ENCODE measurements around the gene NOL9.

Gene NOL9

DNA sequence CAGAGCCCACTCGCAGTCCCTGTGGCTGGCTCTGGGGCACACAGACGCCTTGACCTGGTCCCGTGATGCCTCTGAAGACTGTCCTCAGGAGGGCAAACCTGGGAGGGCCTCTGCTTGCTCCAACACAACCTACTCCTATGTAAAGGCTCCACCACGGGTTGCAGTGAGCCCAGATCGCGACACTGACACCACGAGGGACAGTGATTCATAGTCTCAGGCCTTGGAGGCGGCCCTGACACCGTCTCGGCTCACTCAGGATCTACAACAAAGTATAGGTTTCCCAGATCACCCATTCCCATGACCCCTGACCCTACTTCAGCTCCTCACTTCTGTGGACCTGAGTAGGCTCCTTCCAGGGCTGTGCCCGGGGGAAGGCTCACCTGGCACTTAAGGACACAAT lies 28.0 kb downstream of the NOL9 start:
- no peak for DNase-seq (ENCODE audit: low read depth in 1 of 2, low spot score in 1 of 2)

DNA sequence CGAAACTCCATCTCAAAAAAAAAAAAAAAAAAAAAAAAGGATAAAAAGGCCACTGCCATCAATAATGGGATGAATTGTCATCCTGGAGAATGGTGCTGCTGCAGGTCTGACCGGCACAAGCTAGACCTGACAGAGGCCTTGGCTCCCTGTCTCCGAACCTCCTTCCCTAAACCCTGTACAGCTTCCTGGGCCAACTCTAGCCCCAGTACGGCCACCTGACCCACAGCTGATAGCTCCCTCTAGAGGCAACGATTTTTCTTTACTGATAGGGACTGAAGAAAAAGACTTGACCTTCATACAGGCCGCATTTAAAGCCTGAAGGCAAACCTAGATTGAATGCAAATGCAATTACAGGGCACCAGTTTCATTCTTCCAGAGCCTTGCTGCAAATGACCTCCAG lies 30.7 kb downstream of the NOL9 start:
- no peak for DNase-seq (ENCODE audit: low read depth in 1 of 2, low spot score in 1 of 2)

DNA sequence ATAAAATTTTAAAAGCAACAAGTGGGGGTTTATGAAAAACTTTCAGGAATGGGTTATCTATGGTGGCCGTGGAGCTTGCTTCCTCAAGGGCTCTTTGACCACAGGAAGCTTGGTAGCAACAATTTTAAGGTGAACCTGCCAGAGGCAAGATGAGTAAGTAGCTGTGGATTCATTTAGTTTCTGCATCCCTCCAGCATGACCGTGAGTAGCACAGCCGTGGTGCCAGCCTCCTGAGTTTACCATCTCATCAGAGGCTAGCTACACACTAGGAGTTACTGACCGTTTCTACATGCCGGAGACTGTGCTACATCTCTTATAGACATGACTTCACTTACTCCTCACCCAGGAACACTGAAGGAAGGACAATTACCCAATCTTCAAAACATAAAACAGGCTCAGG lies 32.8 kb downstream of the NOL9 start:
- no peak for DNase-seq (ENCODE audit: low read depth in 1 of 2, low spot score in 1 of 2)

DNA sequence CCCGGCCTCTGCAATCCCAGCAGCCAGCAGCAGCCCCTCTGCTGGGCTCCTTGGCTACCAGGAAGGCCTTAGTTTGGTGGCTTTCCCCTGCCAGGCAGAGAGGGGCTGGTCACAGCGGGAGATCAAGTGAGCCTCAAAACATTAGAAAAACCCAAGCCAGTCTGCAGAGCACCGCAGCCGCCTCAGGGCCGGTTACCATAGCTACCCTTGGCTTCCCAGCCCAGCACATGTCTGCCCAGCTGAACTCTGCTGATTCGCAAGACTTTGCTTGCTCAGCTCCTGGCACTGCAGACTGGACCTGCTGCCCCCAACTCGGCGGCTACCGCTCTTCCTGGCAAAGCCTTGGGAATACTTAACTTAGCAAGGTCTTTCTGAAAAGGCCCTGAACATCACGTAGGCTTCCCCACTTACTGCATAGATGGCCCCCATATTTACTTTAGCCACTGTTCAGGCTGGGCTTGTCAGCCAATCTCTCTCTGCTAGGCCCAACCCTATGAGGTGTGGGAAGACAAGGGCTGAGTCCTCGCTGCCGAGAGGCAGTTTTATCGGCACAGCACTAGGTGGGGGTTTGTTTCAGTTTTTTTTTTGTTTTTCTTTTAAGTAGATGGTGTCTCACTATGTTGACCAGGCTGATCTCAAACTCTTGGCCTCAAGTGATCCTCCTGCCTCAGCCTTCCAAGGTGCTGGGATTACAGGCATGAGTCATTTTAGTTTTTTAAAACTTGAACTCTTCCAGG lies 34.2 kb downstream of the NOL9 start:
- DNase-seq (ENCODE audit: low read depth in 1 of 2, low spot score in 1 of 2): no peak

DNA sequence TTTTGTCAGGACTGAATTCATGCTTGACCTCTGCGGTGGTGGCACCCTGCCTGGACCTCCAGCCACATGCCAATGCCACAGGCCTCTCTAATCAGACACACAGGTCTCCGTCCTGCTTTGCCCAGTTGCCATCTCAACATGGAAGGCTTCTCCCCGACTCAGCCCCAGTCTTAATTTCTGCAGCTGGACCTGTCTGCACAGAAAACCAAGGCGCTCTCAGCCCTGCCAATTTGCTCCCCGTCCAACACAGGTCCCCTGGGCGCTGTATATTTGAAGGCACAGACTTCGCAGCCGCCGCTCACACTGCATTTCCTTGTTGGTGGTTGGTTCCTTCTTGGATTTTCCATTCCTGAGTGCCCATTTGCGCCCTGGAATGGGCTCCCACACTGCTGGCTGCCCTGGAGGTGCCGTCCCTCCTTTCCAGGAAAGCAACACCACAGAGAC lies 34.8 kb downstream of the NOL9 start:
- DNase-seq (ENCODE audit: low read depth in 1 of 2, low spot score in 1 of 2): no peak

DNA sequence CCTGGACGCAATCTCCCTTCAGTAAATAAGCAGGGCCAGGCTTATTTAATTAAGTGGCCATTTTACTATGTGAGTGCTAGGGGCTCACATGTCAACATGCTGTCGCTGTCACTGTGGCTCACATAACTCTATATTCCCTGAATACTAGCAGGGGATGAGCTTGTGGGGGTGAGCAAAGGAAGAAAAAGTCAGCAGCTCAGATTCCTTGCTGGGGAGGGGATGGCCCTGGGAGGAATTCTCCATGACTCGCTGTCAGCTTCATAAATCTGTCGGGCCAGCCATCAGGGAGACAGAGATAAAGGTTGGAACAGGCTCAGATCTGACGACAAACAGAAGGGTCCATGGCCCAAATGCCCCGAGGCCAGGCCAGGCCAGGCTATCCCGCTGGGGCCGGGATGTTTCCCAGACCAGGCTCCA lies 36.9 kb downstream of the NOL9 start:
- no peak for DNase-seq (ENCODE audit: low read depth in 1 of 2, low spot score in 1 of 2)

DNA sequence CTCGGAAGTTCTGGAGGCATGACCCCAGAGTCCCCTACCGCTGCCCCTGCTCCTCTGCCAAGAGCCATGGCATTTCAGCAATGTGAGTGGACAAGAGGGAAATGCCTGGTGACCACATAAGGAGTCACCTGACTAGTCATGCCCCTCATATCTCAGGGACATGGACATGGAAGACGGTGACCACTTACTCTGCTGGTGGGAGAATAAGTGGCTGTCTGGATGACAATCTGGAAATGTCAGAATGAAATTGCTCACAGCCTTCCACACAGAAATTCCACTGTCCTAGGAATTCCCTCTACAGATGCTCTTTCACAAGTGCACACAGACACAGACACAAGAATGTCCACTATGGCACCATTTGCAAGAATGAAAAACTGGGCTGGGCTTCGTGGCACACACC lies 38.5 kb downstream of the NOL9 start:
- no peak for DNase-seq (ENCODE audit: low read depth in 1 of 2, low spot score in 1 of 2)

DNA sequence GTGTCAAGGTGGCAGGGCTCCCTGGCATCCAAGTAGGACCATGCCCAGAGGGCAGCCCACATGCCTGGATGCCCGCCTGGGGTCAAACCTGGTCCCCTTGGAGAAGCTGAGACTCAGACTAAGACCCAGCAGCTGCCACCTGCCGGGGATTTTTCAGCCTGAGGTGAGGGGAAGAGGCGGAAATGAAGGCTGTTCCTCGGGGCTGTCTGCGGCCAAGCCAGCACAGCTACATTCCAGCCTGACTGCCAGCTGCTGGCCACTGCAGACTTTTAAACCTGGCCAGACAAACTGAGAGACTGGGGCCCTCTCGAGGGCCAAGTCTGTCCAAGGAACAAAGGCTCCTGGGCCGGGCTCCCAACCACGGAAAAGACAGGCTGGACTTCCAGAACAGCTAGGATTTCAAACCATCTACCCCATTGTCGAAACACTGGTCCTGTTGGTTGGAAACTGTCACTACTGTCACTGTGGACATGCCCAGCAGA lies 41.0 kb downstream of the NOL9 start:
- DNase-seq (ENCODE audit: low read depth in 1 of 2, low spot score in 1 of 2): no peak

DNA sequence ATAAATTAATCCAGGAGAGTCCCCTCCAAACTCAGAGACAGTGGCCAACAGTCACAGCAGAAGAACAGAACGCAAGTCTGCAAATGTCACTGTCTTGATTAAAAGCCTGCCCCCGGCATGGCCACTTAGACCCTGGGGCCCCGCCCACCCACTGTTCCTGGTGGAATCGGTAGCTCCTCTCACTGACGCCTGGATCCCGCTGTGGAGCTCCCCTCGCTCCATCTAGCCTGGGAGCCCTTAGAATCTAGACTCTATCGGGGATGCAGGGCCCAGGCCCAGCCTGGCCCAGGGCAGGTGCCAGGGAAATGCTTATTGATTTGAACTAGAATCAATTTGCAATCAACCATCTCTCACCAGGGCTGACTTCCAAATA lies 41.4 kb downstream of the NOL9 start:
- no peak for DNase-seq (ENCODE audit: low read depth in 1 of 2, low spot score in 1 of 2)

DNA sequence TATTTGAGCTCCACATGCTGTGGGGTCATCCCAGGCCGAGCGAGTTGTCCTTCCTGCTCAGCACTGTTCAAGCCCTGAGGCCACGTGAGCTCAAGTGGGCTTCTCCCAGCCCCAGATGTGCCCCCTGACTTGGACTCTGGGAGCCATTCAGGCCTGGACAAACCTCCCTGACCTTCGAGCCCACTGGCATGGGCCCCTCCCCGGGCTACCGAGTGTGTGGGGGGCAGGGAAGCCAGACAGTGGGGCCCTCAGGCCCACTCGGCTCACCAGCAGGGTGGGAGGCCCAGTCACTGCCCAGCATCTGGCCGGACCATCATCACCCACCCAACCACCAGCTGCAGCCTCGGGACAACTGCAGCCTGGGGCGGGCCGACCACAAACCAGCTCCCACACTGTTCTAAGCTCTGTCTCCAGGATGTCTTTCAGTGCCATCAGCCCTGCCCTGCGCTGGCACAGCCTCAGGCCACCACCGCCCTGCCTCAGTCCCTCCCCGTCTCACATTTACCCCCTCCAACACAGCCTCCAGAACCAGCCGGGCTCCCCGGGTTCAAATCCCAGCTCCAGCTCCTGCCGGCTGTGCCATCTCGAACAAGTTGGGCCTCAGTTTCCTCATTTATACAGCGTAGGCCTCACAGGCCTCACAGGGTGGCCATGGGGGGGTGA lies 41.9 kb downstream of the NOL9 start:
- DNase-seq (ENCODE audit: low read depth in 1 of 2, low spot score in 1 of 2): no peak

DNA sequence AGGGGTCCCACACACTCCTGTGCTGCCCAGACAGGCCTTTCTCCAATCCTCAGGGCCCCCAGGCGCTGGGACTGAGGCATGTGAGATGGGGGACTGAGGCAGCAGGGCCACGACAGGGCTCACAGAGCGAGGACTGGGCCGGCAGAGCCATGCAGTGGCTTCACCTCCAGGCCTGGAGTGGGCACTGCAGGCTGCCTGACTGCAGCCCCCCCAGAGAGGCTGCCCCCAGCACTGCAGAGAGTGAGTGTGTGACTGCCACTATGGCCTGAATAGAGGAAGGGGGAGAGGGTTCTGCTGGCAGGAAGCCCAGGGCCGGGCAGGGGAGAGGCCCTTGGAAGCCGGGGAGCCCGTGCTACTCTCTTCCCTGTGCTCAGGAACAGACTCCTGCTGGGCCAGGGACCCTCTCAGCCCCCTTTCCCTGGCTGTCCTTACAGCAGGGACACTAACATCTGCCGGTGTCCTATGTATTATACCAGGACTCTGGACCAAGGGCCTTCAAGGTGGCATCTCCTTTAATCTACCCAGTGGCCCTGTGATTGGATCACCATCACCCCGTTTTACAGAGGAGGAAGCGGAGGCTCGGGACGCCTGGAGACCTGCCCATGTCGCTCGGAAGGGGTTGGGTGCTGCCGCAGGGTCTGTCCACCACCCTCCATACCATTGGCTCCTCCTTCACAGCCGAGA lies 42.6 kb downstream of the NOL9 start:
- DNase-seq (ENCODE audit: low read depth in 1 of 2, low spot score in 1 of 2): no peak

DNA sequence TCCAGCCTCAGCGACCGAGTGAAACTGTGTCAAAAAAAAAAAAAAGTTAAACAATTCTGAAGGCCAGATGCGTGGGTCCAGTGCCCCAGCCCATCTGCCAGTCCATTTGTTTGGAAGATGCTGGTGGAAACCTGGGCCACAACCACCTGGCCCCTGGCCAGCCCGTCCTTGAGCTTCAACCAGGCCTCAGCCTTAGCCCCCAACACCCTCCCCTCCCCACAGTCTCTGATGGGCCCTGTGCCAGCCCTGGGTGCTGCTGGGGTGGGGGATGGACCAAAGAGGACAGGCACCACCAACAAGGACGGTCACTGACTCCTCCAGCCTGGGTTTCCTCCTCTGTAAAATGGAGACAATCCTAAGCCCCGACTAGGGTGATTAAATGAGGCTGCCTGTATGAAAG lies 43.3 kb downstream of the NOL9 start:
- no peak for DNase-seq (ENCODE audit: low read depth in 1 of 2, low spot score in 1 of 2)

DNA sequence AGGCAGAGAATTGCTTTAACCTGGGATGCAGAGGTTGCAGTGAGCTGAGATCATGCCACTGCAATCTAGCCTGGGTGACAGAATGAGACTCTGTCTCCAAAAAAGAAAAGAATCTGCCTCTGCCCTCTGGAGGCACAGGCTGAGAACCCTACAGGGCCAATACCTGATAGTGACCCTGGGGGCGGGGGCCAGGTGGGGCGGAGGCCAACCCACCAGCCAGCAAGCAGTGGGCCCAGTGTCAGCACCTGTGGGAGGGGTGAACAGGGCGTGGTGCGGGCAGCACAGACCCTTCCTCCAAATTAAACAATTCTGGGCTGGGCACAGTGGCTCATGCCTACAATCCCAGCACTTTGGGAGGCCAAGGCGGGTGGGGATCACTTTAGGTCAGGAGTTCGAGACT lies 43.8 kb downstream of the NOL9 start:
- no peak for DNase-seq (ENCODE audit: low read depth in 1 of 2, low spot score in 1 of 2)

DNA sequence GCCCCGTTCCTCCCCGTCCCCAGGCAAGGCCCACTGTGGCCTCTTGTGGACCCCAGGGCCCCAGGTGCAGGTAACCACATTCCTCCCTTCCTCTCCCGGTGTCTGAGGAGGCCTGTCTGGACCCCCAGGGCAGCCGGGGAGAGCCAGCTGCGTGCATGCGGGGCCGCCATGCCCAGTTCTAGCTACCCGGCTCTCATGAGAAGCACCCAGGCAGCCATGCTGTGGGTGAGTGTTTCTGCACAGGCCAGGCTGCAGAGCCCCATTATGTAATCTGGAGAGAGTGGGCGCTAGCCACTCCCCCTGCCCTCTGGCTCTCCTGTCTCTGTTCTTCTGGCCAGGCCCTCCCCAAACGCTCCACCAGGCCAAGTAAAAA lies 44.4 kb downstream of the NOL9 start:
- no peak for DNase-seq (ENCODE audit: low read depth in 1 of 2, low spot score in 1 of 2)

DNA sequence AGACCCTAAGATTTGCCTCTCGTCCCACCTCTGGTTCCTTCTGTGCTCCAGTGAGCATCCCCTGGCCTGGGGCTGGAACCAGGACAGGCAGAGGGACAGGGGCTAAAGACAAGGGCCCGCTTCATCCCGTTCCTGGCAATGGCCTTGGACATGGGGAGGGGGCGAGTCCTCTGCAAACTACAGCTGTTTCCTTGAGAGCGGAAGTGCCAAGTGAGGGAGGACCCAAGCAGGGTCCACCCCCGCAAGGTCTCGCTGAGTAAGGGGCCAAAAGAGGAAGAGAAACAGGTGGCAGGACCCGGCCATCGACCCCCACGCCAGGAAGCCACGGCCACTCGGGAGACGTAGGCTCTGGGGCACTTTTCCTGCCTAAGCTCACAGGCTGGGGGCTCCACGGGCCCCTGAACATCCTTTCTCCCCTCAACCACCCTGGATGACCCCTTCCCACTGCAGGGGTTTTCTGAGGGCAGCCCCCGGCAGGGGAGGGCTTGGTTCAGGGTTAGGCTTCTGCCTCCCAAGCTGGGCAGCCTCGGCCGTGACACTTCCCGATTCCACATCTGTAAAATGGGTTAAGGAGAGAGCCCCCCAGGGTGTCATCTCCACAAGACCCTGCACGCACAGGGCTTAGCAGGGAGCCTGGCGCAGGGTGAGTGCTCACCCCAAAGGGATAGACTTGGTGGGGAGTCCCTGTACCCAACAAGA lies 44.9 kb downstream of the NOL9 start:
- DNase-seq (ENCODE audit: low read depth in 1 of 2, low spot score in 1 of 2): no peak

DNA sequence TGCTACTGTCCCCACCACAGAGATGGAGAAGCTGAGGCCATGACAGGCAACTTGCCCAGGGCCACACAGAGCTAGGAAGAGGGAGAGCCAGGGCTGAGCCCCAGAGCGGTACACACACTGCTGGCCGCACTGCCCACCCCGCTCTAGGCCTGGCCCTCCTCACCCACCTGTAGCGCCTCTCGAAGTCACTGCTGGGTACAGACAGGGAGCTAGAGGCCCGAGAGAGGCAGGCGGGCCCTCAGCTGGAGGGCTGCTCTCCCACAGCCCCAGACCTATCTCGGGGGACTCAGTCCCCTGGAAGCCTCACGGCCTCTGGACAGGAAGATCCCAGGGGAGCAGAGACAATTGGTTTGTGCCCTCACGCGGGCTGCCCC lies 45.5 kb downstream of the NOL9 start:
- DNase-seq (ENCODE audit: low read depth in 1 of 2, low spot score in 1 of 2): no peak

DNA sequence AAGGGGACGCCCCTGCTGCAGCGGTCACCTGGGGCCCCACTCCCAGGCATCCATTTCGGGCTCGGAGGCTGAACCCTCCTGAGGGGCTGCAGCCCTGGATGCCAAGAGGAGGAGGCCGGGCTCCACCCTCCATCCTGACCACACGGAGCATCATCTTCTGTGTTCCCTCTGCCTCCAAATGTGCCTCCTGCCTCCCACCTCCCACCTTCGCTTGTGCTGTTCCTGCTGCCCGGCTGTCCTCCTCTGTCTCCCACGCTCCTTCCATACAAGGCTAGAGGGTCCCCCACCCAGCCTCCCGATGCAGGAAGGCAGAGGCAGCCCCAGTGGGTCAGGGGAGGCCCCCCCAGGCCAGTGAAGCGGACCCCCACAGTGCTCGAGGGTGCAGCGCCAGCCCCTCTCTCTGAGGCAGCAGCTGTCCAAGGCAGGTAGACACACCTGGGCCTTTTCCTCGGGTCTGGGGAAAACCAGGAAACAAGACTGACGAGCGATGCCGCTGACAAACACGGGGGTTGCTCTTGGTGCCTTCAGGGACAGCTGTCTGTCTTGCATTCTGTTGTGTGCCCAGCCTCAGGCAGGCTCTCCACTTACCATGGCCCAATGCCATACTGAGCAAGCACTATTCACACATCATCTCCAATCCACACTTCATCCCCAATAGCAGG lies 46.0 kb downstream of the NOL9 start:
- DNase-seq (ENCODE audit: low read depth in 1 of 2, low spot score in 1 of 2): no peak

DNA sequence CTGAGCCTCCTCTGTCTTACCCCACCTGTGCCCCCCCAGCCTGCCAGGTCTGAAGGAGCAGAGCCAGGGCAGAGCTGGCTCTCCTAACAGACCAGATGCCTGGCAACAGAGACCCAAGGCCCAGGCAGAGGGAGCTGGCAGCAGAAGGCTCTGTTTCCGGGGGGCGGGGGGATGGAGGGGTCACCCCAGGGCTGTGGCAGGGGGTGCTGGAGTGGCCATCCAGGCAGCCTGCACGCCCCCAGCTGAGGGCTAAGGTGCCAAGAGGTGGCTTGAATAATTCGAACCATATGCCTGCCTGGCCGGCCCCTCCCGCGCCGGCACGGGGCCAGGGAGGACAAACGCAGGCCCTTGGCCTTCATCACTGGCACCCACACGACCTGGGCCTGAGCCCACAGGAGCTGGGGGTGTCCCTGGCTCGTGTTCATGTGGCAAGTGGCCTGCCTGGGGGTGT lies 46.8 kb downstream of the NOL9 start:
- no peak for DNase-seq (ENCODE audit: low read depth in 1 of 2, low spot score in 1 of 2)

DNA sequence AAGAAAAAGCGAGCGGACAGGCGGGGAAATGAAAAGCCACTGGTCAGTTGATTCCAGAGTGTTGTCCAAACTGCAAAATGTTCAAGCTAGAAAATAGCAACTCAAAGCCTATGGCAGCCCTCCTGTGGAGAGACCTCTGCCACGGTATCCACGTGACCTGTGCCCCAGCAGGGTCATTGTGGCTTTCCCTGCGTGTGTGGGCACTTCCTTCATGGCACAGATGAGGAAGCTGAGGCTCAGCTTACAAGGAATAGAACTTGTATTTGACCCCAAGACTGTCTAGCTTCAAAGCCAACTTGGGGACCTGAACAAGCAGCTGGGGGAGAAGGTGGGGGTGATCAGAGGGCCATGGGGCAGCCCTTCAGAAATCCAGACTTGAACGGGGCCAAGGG lies 47.3 kb downstream of the NOL9 start:
- DNase-seq (ENCODE audit: low read depth in 1 of 2, low spot score in 1 of 2): no peak

DNA sequence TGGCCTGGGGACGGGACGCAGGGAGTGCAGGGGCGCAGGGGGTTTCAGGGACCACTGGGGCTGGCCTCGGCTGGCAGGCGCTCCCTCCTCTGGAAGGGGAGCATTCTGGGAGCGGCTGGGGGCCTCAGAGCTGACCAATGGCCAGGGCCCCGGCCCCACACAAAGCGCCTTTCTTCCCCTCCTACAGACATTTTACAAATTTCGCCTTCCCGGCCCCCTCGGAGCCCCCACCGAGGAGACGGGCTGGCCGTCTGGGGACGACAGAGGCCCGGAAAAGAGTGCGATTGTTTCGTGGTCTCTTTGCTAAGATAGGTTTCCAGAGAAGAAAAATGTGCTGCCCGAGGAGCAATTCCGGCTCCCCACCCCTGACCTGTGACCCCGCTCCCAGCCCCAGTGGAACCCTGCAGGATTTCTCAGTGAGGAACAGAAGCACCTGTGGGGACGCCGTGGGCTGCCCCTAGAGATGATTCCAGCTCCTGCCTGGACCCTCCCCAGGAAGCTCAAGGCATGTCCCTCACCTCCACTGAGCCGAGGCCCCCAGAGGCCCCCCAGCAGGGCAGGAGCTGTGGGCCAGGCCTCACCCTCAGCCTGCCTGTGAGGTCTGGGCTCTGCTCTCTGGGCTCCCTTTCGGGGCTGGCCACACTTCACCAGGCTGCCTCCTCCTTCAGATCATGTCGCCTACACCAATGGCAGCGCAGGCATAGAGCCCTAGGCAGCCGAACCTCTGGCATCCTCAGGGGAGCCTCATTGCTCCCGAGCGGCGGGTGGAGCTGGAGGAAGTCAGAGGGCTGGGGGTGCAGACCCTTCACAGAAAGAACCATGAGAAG lies 47.9 kb downstream of the NOL9 start:
- DNase-seq (ENCODE audit: low read depth in 1 of 2, low spot score in 1 of 2): no peak
